ENCODE data around the gene NFIC.
"Not testable (repeated sequence)": the region's sequence is repeated elsewhere in the genome, so short reads cannot be mapped to it uniquely, and the experiment has no call there.

NFIC gene

DNA sequence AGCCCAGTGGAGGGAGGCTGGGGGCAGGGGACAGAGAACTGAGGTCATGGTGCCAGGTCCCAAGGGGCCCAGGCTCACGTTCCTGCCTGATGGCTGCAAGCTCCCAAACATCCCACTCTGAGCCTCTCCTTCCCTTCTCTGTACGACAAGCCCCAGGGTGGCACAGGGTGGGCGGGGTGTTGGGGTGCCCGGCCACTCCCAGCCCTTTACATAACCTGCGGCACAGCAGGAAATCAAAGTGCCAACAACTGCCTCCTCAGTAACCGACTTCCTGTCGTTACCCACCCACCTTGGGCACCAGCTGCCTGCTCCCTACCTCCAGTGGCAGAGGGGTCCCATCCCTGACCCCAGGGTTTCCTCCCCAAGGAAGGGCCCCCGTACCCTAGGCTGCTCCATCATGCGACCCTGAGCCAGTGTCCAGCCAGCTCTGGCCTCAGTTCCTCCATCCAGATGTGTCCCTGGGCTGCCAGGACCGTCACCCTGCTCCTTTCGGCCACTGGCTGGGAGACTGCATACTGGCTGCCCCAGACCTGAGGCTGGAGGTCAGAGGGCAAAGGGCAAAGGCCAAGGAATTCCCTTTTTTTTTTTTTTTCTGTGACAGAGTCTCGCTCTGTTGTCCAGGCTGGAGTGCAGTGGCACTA, 27.7 kb upstream of the NFIC start:
- DNase-seq = no peak

GRCh38 chr19:3340340-3340739, 26.0 kb upstream of the NFIC start:
- DNase-seq = no peak

DNA sequence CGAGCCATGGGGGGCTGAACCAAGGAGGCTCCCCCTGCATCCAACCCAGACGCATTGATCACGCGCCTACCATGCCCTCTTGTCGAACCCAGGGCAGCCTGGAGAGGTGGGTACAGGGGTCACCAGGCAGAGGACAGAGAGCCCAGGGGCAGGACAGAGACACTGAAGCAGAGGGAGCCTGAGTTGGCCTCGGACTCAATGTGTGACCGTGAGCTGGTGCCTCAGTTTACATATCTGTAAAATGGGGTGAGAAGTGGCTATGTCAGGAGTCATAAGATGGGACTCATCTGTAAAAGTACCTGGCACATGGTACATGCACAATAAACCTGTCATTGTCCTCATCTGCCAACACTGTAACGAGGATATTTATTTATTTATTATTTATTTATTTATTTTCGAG, 24.1 kb upstream of the NFIC start:
- no peak for DNase-seq

GRCh38 chr19:3342962-3343361, 23.4 kb upstream of the NFIC start:
- not testable (repeated sequence) for DNase-seq

GRCh38 chr19:3343619-3344502, 22.5 kb upstream of the NFIC start:
- no peak for DNase-seq

DNA sequence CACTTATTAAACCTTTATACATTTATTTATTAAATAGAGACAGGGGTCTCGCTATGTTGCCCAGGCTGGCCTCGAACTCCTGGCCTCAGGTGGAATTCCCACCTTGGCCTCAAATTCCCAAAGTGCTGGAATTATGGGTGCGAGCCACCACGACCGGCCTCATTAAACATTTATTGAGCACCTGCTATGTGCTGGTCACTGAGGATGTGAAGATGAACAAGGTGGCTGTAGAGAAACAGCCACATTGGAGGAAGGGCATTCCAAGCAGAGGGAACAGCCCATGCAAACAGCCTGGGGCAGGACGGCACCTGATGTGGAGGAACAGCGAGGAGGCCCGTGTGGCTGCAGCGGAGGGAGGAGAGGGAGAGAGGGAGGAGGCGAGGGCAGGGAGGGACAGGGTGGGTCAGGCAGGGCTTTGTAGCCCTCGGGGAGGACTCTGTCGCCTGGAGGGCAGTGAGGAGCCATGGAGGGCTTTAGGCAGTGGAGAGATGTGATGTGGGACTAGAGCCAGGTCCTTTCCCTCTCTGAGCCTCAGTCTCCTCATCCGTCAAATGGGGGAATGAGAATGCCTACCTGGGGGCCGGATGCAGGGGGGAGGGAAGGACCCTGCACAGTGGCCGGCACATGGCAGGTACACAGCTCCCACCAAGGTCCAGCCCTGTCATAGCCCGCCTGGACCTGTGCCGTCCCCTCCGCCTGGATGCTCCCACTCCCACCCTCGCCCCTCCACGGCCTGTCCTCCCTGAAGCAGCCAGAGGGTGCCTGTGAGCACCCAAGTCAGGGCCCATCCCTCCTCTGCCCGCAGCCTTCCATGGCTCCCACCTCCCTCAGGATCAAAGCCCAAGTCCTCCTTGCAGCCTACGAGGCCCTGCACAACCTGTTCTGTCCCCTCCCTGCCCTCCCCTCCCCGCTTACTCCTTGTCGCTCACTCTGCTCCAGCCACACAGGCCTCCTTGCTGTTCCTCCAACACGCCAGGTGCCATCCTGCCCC, 21.5 kb upstream of the NFIC start:
- no peak for DNase-seq

- no peak for DNase-seq
These were observed 20.4 kb upstream of the NFIC start for GRCh38 chr19:3345850-3346460.

GRCh38 chr19:3346677-3347353, 19.6 kb upstream of the NFIC start:
- no peak for DNase-seq

- DNase-seq = no peak
These were observed 18.3 kb upstream of the NFIC start for GRCh38 chr19:3348042-3348441.

GRCh38 chr19:3348469-3348868, 17.9 kb upstream of the NFIC start:
- DNase-seq = not testable (repeated sequence)

- no peak for DNase-seq
These were observed 16.2 kb upstream of the NFIC start for GRCh38 chr19:3350014-3350663.

DNA sequence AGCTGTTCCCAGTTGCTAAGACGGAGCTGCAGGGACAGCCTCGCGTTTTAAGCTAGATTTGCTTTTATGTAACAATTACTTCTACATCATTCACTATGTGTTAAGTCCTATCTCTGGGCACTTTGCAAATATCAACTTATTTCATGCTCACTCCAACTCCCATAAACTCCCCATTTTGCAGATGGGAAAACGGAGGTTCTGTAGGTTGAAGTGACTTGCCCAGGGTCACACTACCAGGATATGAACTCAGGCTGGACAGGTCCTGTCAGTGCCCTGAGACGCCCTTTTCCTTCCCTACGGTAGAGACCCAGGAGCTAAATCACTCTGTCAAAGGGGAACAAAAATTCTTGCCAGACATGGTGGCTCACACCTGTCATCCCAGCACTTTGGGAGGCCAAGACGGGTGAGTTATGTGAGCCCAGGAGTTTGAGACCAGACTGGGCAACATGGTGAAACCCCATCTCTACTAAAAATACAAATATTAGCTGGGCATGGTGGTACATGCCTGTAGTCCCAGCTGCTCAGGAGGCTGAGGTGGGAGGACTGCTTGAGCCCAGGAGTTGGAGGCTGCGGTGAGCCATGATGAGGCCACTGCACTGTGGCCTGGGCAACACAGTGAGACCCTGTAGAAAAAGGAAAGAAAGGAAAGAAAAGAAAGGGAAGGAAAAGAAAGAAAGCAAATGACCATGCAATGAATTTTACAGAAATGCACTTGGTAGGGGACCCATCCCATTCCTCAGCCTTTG, 14.5 kb upstream of the NFIC start:
- DNase-seq = no peak

DNA sequence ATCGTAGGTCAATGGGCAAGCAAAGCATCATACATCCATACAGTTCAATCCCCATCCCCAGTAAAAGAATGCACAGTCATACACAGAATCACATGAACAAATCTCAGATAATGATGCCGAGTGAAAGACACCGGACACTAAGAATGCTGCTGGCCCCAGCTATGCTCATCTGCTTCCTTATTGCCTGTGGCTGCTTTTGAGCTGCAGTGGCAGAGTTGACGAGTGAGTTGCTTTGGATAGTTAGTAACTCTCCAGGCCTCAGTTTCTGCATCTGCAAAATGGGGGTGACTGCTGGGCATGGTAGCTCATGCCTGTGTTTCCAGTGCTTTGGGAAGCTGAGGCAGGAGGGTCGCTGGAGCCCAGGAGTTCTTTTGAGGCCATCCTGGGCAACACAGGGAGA, 12.9 kb upstream of the NFIC start:
- no peak for DNase-seq

DNA sequence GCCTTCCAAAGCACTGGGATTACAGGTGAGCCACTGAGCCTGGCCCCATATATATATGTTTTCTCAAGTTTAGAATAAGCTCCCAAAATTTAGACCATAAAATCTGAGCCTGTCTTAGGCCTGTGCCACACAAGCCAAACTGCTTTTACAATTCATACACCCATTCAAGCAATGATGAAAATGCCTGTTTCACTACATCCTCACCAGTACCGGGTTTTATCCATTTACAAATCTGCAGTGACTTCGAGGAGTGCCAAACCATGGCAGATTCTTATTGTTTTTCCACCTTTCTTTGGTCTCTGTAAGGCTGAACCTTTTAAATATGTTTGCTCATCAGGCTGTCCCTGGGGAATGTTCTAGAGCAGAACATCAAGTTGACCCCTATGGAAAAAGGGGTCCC, 9.6 kb upstream of the NFIC start:
- no peak for DNase-seq

GRCh38 chr19:3357271-3357991, 9.0 kb upstream of the NFIC start:
- peak; percentile 45 for DNase-seq

- peak; percentile 32 for DNase-seq
These were observed 8.2 kb upstream of the NFIC start for GRCh38 chr19:3357992-3358688.

GRCh38 chr19:3358689-3359014, 7.7 kb upstream of the NFIC start:
- DNase-seq = no peak

- peak; percentile 66 for DNase-seq
These were observed 7.1 kb upstream of the NFIC start for GRCh38 chr19:3359015-3359918.
